Trophoblast cell (in vitro differentiated cells and primary cell): ENCODE results near the gene RAB5B.
A peak's percentile ranks its signal among the peaks of the same experiment; 100 is the strongest.

ENCODE experiments used
- DNase-seq, 2 donors: peaks; one replicate each; pipeline ENCODE4 v3.0.0-alpha.2; 2016
- H2AFZ ChIP-seq: 2 replicates; pipeline ENCODE4 v1.6.1; 2013; ENCODE audit warnings: low read length, moderate library complexity, mild to moderate bottlenecking; ENCODE audit not compliant: insufficient read depth, poor library complexity
- H2AK5ac ChIP-seq: 2 replicates; pipeline ENCODE4 v1.6.1; 2013; ENCODE audit warnings: mild to moderate bottlenecking, low read length
- H2BK120ac ChIP-seq: 2 replicates; pipeline ENCODE4 v1.6.1; 2013; ENCODE audit warnings: low read length, mild to moderate bottlenecking, moderate library complexity; ENCODE audit not compliant: insufficient read depth, poor library complexity
- H2BK12ac ChIP-seq: 2 replicates; pipeline ENCODE4 v1.6.1; 2013; ENCODE audit warnings: mild to moderate bottlenecking, low read length, moderate library complexity
- H2BK5ac ChIP-seq: 2 replicates; pipeline ENCODE4 v1.6.1; 2013; ENCODE audit warnings: low read length, low read depth, moderate library complexity, mild to moderate bottlenecking; ENCODE audit not compliant: poor library complexity
- H3K14ac ChIP-seq: 2 replicates; pipeline ENCODE4 v1.6.1; 2013; ENCODE audit warnings: mild to moderate bottlenecking, low read length
- H3K18ac ChIP-seq: 2 replicates; pipeline ENCODE4 v1.6.1; 2013; ENCODE audit warnings: mild to moderate bottlenecking, low read length
- H3K23ac ChIP-seq: 2 replicates; pipeline ENCODE4 v1.6.1; 2013; ENCODE audit warnings: low read length
- H3K27ac ChIP-seq: 2 replicates; pipeline ENCODE4 v1.5.1; 2013; ENCODE audit warnings: low read depth, mild to moderate bottlenecking, inconsistent platforms, low read length, moderate library complexity
- H3K27me3 ChIP-seq: 2 replicates; pipeline ENCODE4 v1.6.1; 2013; ENCODE audit warnings: inconsistent platforms, mild to moderate bottlenecking, low read length, moderate library complexity; ENCODE audit not compliant: insufficient read depth
- H3K36me3 ChIP-seq, 2 experiments: 1 replicate in 1 of 2; 2 replicates in 1 of 2; pipeline ENCODE4 v1.6.1; 2013; ENCODE audit warnings: low read length in 2 of 2, mild to moderate bottlenecking in 2 of 2, moderate library complexity in 1 of 2; ENCODE audit not compliant: insufficient read depth in 2 of 2, control insufficient read depth in 1 of 2
- H3K4ac ChIP-seq: 2 replicates; pipeline ENCODE4 v1.6.1; 2013; ENCODE audit warnings: low read depth, mild to moderate bottlenecking, low read length, moderate library complexity
- H3K4me1 ChIP-seq, 2 experiments: 1 replicate in 1 of 2; 2 replicates in 1 of 2; pipeline ENCODE4 v1.6.1; 2013; ENCODE audit warnings: low read length in 2 of 2, mild to moderate bottlenecking in 2 of 2, moderate library complexity in 1 of 2; ENCODE audit not compliant: insufficient read depth in 2 of 2, control insufficient read depth in 1 of 2
- H3K4me2 ChIP-seq: 2 replicates; pipeline ENCODE4 v1.6.1; 2013; ENCODE audit warnings: inconsistent platforms, mild to moderate bottlenecking, low read length, moderate library complexity
- H3K4me3 ChIP-seq: 2 replicates; pipeline ENCODE4 v1.5.1; 2013; ENCODE audit warnings: mild to moderate bottlenecking, low read depth, low read length, inconsistent platforms
- H3K79me1 ChIP-seq: one replicate; pipeline ENCODE4 v1.6.1; 2013; ENCODE audit warnings: low read length
- H3K79me2 ChIP-seq: 2 replicates; pipeline ENCODE4 v1.6.1; 2013; ENCODE audit warnings: low read length, mild to moderate bottlenecking; ENCODE audit not compliant: control insufficient read depth, insufficient read depth, poor library complexity
- H3K9ac ChIP-seq: 2 replicates; pipeline ENCODE4 v1.6.1; 2013; ENCODE audit warnings: mild to moderate bottlenecking, low read length
- H3K9me3 ChIP-seq: 2 replicates; pipeline ENCODE4 v1.6.1; 2013; ENCODE audit warnings: low read depth, mild to moderate bottlenecking, control low read depth, inconsistent platforms, low read length; ENCODE audit not compliant: insufficient read depth
- H4K12ac ChIP-seq: 2 replicates; pipeline ENCODE4 v1.6.1; 2013; ENCODE audit warnings: low read depth, mild to moderate bottlenecking, low read length, moderate library complexity
- H4K8ac ChIP-seq: 2 replicates; pipeline ENCODE4 v1.6.1; 2013; ENCODE audit warnings: low read depth, mild to moderate bottlenecking, low read length, moderate library complexity
- H4K91ac ChIP-seq: one replicate; pipeline ENCODE4 v1.6.1; 2013; ENCODE audit warnings: low read depth, mild to moderate bottlenecking, low read length, moderate library complexity
- WGBS: extraction: QIAGEN DNeasy Blood & Tissue Kit; methylation state at CpG from one replicate; pipeline ENCODE4 v1.1.7; 2013; ENCODE audit warnings: missing lambda C conversion rate; ENCODE audit not compliant: insufficient read length, insufficient coverage; ENCODE audit errors: extremely low coverage; 5-methylcytosine and 5-hydroxymethylcytosine counted together

The RAB5B gene

DNA sequence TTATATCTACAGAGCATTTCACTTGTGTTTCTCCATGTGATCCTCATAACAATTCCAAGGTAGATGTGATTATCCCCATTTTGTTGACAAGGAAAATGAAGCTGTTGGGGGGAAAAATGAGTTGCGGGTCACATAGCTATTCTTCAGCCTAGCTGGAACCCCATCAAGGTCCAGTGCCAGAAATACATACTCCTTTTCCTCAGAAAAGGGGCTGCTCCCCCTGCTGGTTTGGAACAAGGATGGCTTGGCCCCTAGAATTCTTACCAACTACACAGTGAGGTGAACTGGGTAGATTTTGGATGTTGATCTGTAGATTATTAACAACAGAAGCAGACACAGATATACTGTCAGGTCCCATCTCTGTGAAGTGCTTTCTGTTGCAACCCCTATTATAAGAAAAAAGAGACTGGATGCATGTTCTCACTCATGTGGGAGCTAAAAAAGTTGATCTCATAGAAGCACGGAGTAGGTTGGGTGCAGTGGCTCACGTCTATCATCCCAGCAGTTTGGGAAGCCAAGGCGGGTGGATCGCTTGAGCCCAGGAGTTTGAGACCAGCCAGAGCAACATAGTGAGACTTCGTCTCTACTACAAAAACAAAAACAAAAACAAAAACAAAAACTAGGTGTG, 55.9 kb downstream of the RAB5B start:
- Histone ChIP-seq H2BK5ac (peak overlapping the region; percentile 12), H3K79me2 (no peaks in the 10 kb centered on the region), H3K27ac (peak overlapping the region; percentile 74), H3K27me3 (no peaks in the 10 kb centered on the region), H3K4me3 (no peak overlapping the region), H4K91ac (no peak overlapping the region), H4K12ac (no peak overlapping the region), H2AFZ (no peak overlapping the region), H3K23ac (no peak overlapping the region), H2BK12ac (no peak overlapping the region), H3K18ac (no peak overlapping the region), H3K36me3 (peaks cover 19 to 21% of the 10 kb centered on the region in 2 experiments), H4K8ac (no peak overlapping the region), H3K9ac (no peak overlapping the region), H3K4me2 (no peak overlapping the region), H3K14ac (no peak overlapping the region), H3K9me3 (no peaks in the 10 kb centered on the region), H2AK5ac (no peak overlapping the region), H2BK120ac (no peak overlapping the region), H3K4me1 (peaks cover 2 to 10% of the 10 kb centered on the region in 2 experiments), H3K4ac (no peak overlapping the region), H3K79me1 (peaks cover 6% of the 10 kb centered on the region)
- peak; percentile 37 to 79 for DNase-seq
- WGBS: no CpG with 5 or more reads among the region's 6 CpGs

DNA sequence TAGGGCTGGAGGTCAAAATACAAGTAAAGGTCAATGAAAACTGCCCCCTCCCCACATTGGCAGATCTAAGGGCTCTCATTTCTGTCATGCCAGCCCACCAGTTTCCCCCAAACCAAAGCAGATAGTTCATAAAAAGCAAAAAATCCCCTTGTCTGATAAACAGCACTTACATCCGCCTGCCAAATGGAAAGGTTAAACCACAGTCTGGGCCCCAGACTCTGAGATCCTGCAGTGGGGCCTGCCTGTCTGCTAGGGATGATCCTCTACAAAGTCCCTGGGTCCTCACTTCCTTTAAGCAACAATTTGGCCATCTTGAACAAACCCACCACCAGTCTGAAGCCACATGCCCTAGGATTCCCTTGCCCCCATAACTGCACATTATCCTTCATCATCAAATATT, 58.1 kb downstream of the RAB5B start:
- Histone ChIP-seq H3K9ac (no peak overlapping the region), H2BK12ac (no peak overlapping the region), H4K12ac (no peak overlapping the region), H3K79me1 (peaks cover 3% of the 10 kb centered on the region), H3K18ac (no peak overlapping the region), H3K23ac (no peak overlapping the region), H3K9me3 (peaks cover 2% of the 10 kb centered on the region), H3K79me2 (no peaks in the 10 kb centered on the region), H3K4me2 (no peak overlapping the region), H3K4me1 (peaks cover 2 to 7% of the 10 kb centered on the region in 2 experiments), H3K36me3 (peaks cover 15 to 17% of the 10 kb centered on the region in 2 experiments), H3K27me3 (no peaks in the 10 kb centered on the region), H3K4me3 (no peak overlapping the region), H3K14ac (no peak overlapping the region), H2AK5ac (no peak overlapping the region), H2BK120ac (no peak overlapping the region), H4K8ac (no peak overlapping the region), H2BK5ac (no peak overlapping the region), H4K91ac (no peak overlapping the region), H2AFZ (no peak overlapping the region), H3K27ac (no peak overlapping the region), H3K4ac (no peak overlapping the region)
- DNase-seq: no peak
- no CpG with 5 or more reads among the region's 1 CpG for WGBS

DNA sequence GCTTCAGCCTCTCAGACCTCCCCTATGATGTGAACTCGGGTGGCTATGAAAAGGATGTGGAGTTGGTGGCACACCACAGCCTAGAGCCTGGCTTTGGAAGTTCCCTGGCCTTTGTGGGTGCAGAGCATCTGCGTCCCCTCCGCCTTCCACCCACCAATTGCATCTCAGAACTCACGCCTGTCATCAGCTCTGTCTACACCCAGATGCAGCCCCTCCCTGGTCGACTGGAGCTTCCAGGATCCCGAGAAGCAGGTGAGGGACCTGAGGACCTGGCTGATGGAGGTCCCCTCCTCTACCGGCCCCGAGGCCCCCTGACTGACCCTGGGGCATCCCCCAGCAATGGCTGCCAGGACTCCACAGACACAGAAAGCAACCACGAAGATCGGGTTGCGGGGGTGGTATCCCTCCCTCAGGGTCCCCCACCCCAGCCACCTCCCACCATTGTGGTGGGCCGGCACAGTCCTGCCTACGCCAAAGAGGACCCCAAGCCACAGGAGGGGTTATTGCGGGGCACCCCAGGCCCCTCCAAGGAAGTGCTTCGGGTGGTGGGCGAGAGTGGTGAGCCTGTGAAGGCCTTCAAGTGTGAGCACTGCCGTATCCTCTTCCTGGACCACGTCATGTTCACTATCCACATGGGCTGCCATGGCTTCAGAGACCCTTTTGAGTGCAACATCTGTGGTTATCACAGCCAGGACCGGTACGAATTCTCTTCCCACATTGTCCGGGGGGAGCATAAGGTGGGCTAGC, 60.9 kb downstream of the RAB5B start:
- no peak overlapping the region for H3K4me3 ChIP-seq
- H2AFZ ChIP-seq: no peak overlapping the region
- no peak overlapping the region for H2BK12ac ChIP-seq
- H3K4me2 ChIP-seq: no peak overlapping the region
- DNase-seq: no peak
- no peak overlapping the region for H4K12ac ChIP-seq
- H3K79me1 ChIP-seq: no peaks in the 10 kb centered on the region
- H3K14ac ChIP-seq: no peak overlapping the region
- WGBS: no CpG with 5 or more reads among the region's 21 CpGs
- H2BK5ac ChIP-seq: no peak overlapping the region
- peaks cover 13 to 17% of the 10 kb centered on the region in 2 experiments for H3K36me3 ChIP-seq
- H3K23ac ChIP-seq: no peak overlapping the region
- H3K9ac ChIP-seq: no peak overlapping the region
- no peak overlapping the region for H2BK120ac ChIP-seq
- no peaks in the 10 kb centered on the region for H3K27me3 ChIP-seq
- H4K91ac ChIP-seq: no peak overlapping the region
- H3K79me2 ChIP-seq: no peaks in the 10 kb centered on the region
- no peak overlapping the region for H2AK5ac ChIP-seq
- no peak overlapping the region for H3K27ac ChIP-seq
- no peak overlapping the region for H4K8ac ChIP-seq
- H3K9me3 ChIP-seq: peaks cover 2% of the 10 kb centered on the region
- no peak overlapping the region for H3K18ac ChIP-seq
- no peak overlapping the region for H3K4ac ChIP-seq
- no peaks in the 10 kb centered on the region for H3K4me1 ChIP-seq

DNA sequence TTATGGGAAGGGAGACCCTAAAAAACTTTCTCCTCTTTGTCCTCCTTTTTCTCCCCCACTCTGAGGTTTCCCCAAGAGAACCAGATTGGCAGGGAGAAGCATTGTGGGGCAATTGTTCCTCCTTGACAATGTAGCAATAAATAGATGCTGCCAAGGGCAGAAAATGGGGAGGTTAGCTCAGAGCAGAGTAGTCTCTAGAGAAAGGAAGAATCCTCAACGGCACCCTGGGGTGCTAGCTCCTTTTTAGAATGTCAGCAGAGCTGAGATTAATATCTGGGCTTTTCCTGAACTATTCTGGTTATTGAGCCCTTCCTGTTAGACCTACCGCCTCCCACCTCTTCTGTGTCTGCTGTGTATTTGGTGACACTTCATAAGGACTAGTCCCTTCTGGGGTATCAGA, 63.3 kb downstream of the RAB5B start:
- Histone ChIP-seq H3K4me3 (no peak overlapping the region), H2BK5ac (no peak overlapping the region), H3K27me3 (no peaks in the 10 kb centered on the region), H2BK120ac (no peak overlapping the region), H3K9me3 (peaks cover 2% of the 10 kb centered on the region), H3K9ac (peak overlapping the region; percentile 51), H2AK5ac (no peak overlapping the region), H3K4ac (no peak overlapping the region), H3K4me2 (no peak overlapping the region), H3K18ac (no peak overlapping the region), H2BK12ac (no peak overlapping the region), H3K36me3 (peaks cover 13 to 16% of the 10 kb centered on the region in 2 experiments), H3K27ac (no peak overlapping the region), H3K4me1 (peaks cover 0 to 3% of the 10 kb centered on the region in 2 experiments), H4K8ac (no peak overlapping the region), H2AFZ (no peak overlapping the region), H3K14ac (no peak overlapping the region), H4K91ac (no peak overlapping the region), H3K79me2 (peaks cover 2% of the 10 kb centered on the region), H3K23ac (no peak overlapping the region), H3K79me1 (peaks cover 4% of the 10 kb centered on the region), H4K12ac (no peak overlapping the region)
- DNase-seq: no peak
- no CpG with 5 or more reads among the region's 2 CpGs for WGBS
